Measurements from ENCODE around the gene RMND1.
"Not testable (repeated sequence)": the region's sequence is repeated elsewhere in the genome, so short reads cannot be mapped to it uniquely, and the experiment has no call there.

RMND1 gene

DNA sequence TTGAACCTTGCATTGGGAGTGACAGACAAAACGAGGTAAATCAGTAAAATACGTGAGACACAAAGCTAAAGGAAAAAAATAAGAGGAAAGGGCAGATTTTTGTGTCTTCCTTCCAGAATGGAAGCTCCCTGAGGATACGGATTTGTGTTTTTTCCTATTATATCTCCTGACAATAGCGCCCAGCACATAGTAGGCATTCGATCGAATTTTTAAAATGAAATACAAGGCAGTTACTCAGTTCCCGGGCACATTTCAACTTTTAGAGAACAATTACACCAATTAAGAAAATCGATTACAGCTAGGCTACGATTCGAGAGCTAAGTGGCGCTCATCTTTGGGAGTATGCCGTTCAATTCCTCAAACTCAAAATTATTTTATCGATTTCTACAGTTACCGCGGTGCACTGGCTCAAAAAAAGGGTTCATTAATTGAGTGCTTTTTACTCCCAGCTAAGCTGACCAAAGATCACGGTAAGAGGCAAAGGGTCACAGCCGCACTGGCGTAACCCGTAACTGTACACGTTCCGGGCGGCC, 443 bp downstream of the RMND1 start:
- DNase-seq: no peak

- DNase-seq: not testable (repeated sequence)
Observed at GRCh38 chr6:151450928-151451327, 998 bp downstream of the RMND1 start.

DNA sequence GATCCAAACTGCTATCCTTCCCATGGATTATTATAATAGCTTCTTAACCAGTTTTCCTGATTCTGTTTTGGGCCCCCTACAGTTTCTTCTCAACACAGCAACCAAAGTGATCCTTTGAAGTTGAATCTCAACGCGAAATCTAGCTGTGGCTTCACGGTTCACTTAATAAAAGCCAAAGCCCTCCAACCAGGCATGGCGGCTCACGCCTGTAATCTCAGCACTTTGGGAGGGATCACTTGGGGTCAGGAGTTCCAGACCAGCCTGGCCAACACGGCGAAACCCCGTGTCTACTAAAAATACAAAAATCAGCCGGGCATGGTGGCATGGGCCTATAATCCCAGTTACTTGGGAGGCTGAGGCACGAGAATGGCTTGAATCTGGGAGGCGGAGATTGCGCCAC, 3.3 kb downstream of the RMND1 start:
- DNase-seq: no peak

- no peak for DNase-seq
Observed at GRCh38 chr6:151447237-151447636, 4.7 kb downstream of the RMND1 start.

DNA sequence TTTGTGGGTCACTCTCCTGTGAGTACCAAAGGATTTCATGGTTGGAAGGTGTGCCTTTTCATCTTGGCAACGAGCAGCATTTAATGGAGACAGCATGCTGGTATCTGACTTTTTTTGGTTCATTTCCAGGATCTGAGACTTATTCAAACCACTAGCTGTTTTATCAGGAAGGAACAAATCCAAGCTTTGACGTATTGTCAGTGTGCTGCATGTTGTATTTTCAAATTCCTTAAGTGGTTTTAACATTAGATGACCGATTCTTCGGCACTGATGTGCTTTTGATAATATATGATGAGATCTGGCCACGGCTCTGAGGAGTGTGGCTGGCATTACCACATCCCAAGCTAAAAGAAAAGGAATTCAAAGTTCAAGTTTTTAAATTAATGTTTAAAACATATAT, 6.4 kb downstream of the RMND1 start:
- DNase-seq: no peak

GRCh38 chr6:151443911-151444621, 7.9 kb downstream of the RMND1 start:
- no peak for DNase-seq

DNA sequence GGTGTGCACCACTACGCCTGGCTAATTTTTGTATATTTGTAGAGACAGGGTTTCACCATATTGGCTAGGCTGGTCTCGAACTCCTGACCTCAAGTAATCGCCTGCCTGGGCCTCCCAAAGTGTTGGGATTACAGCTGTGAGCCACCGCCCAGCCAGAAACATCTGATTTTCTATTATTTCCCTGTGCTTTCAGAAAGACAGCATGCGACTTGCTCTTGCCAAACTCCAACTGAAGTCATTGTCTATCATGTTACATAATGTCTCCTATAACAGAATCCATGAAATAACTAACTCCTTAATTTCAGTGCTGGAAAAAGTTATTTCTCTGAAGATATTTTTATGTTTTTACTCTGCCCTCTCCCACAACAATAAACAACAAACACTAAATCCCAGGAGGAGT, 8.5 kb downstream of the RMND1 start:
- DNase-seq: no peak

GRCh38 chr6:151442371-151442770, 9.6 kb downstream of the RMND1 start:
- no peak for DNase-seq

GRCh38 chr6:151441390-151442166, 10.3 kb downstream of the RMND1 start:
- no peak for DNase-seq

DNA sequence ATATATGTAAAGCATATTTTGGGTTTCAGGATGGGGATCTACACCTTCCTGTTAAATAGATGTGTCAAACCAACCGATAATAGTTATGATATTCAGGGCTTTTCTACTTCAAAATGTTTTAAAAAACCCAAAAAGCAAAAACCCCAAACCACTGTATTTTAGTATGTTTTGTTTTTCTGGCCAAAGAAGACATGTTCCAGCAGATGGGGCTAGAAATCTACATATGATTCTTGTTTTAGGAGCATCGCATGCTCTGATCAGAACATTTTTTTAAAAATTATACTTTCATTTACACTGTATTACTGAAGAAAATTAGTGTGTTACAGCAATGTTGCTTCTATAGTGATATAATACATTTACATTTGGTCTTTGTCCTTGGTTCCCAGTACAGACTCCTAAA, 11.0 kb downstream of the RMND1 start:
- DNase-seq: no peak

- DNase-seq: no peak
Observed at GRCh38 chr6:151440498-151440897, 11.4 kb downstream of the RMND1 start.

DNA sequence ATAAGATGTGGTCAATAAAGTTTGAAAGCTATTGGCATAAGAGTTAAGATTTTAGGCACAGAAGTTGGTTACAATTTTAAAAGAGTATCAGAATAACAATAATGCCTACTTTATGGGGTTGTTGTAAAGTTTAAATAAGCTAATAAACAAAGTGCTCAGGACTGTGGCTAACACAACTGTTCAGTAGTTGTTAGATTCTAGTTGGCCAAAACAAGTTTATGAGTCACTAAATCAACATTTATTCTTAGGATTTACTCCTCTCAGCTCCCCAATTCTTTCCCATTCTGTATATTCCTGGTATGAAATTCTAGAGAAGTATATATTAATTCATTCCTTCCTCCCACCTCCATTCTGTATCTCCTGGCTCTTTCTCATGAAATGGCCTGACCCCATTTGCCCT, 14.5 kb downstream of the RMND1 start:
- no peak for DNase-seq

DNA sequence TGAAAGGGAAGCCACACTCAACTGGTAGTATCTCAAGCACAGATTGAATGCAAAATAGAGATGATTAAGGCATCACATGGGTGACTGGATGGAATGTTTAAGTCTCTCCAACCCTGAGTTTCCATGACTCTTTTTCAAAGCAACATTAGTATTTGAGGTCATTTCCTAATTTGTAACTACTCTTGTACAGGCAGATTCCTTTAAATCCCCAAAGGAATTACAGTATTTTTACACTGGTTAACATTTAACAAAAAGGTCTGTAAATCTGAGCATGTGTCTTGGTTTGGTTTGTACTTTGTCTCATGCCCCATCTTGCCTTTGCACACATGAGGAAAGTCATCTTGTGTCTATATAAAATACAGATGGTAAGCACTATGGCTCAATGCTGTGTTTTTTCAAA, 15.1 kb downstream of the RMND1 start:
- DNase-seq: no peak

DNA sequence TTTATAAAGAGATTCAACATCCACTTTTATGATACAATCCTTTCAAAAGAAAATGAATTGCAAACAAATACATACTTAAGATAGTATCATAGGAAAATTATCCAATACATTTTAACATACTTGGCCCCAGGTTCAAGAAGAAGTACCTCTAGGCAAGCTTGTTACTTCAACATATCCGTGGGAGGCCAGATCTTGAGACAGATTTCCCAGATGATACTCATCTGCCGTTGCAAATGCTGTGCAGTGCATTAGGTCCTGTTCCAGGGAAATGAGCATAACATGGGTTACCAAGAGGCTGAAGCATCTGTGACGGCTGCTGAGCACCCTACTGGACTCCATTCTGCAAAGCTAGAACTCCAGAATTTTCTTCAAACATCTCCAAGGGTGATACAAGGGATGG, 15.6 kb downstream of the RMND1 start:
- no peak for DNase-seq

GRCh38 chr6:151434369-151434768, 17.6 kb downstream of the RMND1 start:
- DNase-seq: no peak

DNA sequence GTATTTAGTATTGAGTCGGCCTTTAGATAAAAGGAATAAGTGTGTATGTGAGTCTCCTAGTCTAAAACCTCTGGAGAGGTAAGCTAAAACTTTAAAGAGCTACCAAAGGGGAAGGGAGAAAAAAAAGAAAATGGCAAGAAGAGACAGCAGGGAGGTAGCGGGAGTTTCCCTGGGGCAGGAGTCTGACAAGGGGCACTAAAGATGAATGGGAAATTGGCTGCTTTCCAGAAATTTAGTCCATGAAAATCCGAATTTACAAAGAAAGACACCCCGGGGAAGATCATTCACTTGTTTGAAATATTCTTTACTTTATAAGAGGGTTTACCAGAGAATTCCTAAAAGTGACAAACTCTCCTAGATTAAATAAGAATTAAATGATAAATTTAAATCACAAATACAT, 19.3 kb downstream of the RMND1 start:
- DNase-seq: no peak

DNA sequence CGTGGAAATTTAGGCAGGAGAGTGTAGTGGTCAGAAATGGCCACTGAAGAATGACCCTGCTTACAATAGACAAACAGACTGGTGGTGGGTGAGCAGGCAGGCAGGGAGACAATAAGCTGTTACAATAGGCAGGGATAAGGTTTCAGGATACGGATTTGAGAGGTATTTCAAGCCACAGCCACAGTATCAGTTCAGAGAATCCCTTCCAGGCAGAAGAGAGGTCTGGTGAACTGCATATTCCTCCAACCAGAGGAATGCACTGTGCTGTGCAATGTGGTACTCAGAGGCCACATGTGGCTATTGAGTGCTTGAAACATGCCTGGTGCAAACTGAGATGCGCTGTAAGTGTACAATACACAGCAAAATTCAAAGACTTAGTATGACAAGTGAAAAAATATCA, 20.6 kb downstream of the RMND1 start:
- no peak for DNase-seq

GRCh38 chr6:151430886-151431285, 21.0 kb downstream of the RMND1 start:
- no peak for DNase-seq

DNA sequence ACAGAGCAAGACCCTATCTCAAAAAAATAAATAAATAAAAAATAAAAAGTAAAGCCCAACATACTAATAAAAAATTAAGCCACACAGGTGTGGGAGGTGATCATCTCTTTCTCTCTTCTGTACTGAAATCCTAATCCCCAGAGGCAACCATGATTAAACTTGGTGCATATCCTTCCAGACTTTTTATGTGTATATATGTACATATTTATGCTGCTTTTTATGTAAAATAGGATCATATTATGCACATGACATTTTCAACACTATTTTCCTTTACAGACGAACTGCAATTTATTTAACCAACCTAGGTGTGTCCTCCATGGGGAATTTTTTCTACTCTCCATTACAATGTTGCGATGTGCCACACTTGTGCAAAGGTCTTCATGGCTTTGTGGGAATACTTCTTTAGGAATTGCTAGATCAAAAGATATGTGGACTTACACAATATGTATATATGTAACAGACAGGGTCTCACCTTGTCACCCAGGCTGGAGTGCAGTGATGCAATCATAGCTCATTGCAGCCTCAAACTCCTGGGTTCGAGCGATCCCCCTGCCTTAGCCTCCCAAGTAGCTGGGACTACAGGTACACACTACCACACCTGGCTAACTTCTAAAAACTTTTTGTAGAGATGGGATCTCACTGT, 23.7 kb downstream of the RMND1 start:
- no peak for DNase-seq

DNA sequence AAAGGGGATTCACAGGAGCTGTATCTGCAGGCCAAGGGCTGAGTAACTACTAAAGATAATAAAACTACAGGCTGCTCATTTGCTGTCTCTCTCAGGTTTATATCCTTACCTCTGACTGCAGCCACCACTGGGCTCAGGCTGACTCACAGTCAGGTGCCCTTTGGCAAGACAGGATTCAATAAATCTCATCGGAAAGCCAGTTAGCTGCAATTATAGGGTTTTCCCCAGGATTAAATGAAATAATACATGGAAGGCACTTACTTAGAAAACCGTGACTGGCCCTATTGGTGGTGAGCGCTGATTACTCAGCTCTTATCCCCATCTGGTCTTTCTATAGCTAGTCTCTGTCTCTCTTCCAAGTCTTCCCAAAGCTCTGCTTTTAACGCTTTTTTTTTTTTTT, 26.4 kb downstream of the RMND1 start:
- DNase-seq: no peak

GRCh38 chr6:151422981-151423380, 28.9 kb downstream of the RMND1 start:
- no peak for DNase-seq

GRCh38 chr6:151417477-151417876, 34.4 kb downstream of the RMND1 start:
- no peak for DNase-seq

DNA sequence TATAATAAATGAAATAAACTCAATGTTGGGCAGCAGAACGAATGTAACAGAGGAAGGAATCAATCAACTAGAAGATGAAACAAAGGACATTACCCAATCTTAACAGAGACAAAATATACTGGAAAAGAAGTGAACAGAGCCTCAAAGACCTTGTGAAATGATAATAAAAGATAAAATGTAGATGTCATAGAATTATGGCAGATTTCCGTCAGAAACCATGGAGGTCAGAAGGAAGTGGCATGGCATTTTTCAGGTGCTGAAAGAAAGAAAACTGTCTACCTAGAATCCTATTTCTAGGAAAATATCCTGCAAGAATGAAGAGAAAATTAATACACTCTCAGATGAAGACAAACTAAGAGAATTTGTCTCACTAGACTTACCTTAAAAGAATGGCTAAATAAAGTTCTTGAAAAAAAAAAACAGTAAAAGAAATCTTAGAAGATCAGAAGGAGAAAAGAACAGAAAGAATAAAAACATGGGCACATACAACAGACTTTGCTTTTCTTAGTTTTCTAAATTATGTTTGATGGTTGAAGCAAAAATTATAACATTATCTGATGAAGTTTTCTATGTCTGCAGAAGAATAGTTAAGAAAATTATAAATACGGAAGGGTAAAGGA, 37.2 kb downstream of the RMND1 start:
- no peak for DNase-seq
